ENCODE measurements around the gene B3GALT4. TPM values are rescaled to one million over a fixed set of nuclear protein-coding genes. Genes with fewer than 3 reads are reported as not detected.

The B3GALT4 gene
- total and polyA plus RNA-seq, 2 experiments from 2014 or later = 11.0 to 15.5 TPM

- peaks cover 8% of the 10 kb centered on the region for H3K36me3 ChIP-seq
- peaks cover 3% of the 10 kb centered on the region for H3K4me1 ChIP-seq (ENCODE audit: low read depth)
- H3K9me3 ChIP-seq (ENCODE audit: low read depth) = no peaks in the 10 kb centered on the region
- no peak for DNase-seq (ENCODE audit: low read depth in 1 of 2, low spot score in 1 of 2)
- H3K4me3 ChIP-seq = peak overlapping the region; percentile 97
- no peaks in the 10 kb centered on the region for H3K27me3 ChIP-seq
- TF ChIP-seq CTCF (IDR thresholded peaks at IDR 0.05; ENCODE audit: low read depth, low read length) = no peak
- H3K27ac ChIP-seq = no peak overlapping the region
Observed at GRCh38 chr6:33296797-33297405, 20.0 kb downstream of the B3GALT4 start.

- TF ChIP-seq CTCF (IDR thresholded peaks at IDR 0.05; ENCODE audit: low read depth, low read length) = no peak
- peak in 1 of 2 donors; percentile 42 for DNase-seq (ENCODE audit: low read depth in 1 of 2, low spot score in 1 of 2)
- Histone ChIP-seq H3K36me3 (peaks cover 7% of the 10 kb centered on the region), H3K27ac (no peak overlapping the region), H3K27me3 (no peaks in the 10 kb centered on the region), H3K9me3 (ENCODE audit: low read depth) (no peaks in the 10 kb centered on the region), H3K4me3 (peak overlapping the region; percentile 97), H3K4me1 (ENCODE audit: low read depth) (peaks cover 3% of the 10 kb centered on the region)
Observed at GRCh38 chr6:33297406-33297955, 20.6 kb downstream of the B3GALT4 start.

GRCh38 chr6:33297956-33298772, 21.2 kb downstream of the B3GALT4 start:
- no peak for TF ChIP-seq CTCF (IDR thresholded peaks at IDR 0.05; ENCODE audit: low read depth, low read length)
- no peaks in the 10 kb centered on the region for H3K27me3 ChIP-seq
- H3K36me3 ChIP-seq = peaks cover 7% of the 10 kb centered on the region
- H3K9me3 ChIP-seq (ENCODE audit: low read depth) = no peaks in the 10 kb centered on the region
- peak; percentile 42 to 87 for DNase-seq (ENCODE audit: low read depth in 1 of 2, low spot score in 1 of 2)
- peak overlapping the region; percentile 97 for H3K4me3 ChIP-seq
- peak overlapping the region; percentile 95 for H3K27ac ChIP-seq
- H3K4me1 ChIP-seq (ENCODE audit: low read depth) = peaks cover 3% of the 10 kb centered on the region

GRCh38 chr6:33298773-33299236, 21.9 kb downstream of the B3GALT4 start, which contains the start of gene RGL2:
TSS of gene RGL2 (minus strand) at chr6:33298942. CDS start at chr6:33298610, 332 bp downstream.
- TF ChIP-seq CTCF (IDR thresholded peaks at IDR 0.05; ENCODE audit: low read depth, low read length) = no peak
- peak within 1 kb of the TSS; percentile 95 for H3K27ac ChIP-seq
- H3K4me3 ChIP-seq = peak within 1 kb of the TSS; percentile 97
- no peaks in the 10 kb centered on the region for H3K9me3 ChIP-seq (ENCODE audit: low read depth)
- no peaks in the 10 kb centered on the region for H3K27me3 ChIP-seq
- DNase-seq (ENCODE audit: low read depth in 1 of 2, low spot score in 1 of 2) = peak; percentile 63 to 75
- H3K4me1 ChIP-seq (ENCODE audit: low read depth) = peaks cover 3% of the 10 kb centered on the region
- H3K36me3 ChIP-seq = peaks cover 7% of the 10 kb centered on the region

- peak overlapping the region; percentile 97 for H3K4me3 ChIP-seq
- no peaks in the 10 kb centered on the region for H3K9me3 ChIP-seq (ENCODE audit: low read depth)
Observed at GRCh38 chr6:33299237-33299944, 22.5 kb downstream of the B3GALT4 start.

More at GRCh38 chr6:33299237-33299944, 22.5 kb downstream of the B3GALT4 start:
- H3K36me3 ChIP-seq = peaks cover 5% of the 10 kb centered on the region
- no peaks in the 10 kb centered on the region for H3K27me3 ChIP-seq
- peak overlapping the region; percentile 95 for H3K27ac ChIP-seq
- peak; percentile 93 to 96 for DNase-seq (ENCODE audit: low read depth in 1 of 2, low spot score in 1 of 2)
- H3K4me1 ChIP-seq (ENCODE audit: low read depth) = peaks cover 3% of the 10 kb centered on the region
- peak; percentile 85 for TF ChIP-seq CTCF (IDR thresholded peaks at IDR 0.05; ENCODE audit: low read depth, low read length)

Measured in cardiac muscle cell (in vitro differentiated cells and primary cell).